HCT116 (cell line): ENCODE data around the gene ALKBH4. TPM values are rescaled to one million over a fixed set of nuclear protein-coding genes. Genes with fewer than 3 reads are reported as not detected.
"Not testable (repeated sequence)": the region's sequence is repeated elsewhere in the genome, so short reads cannot be mapped to it uniquely, and the experiment has no call there.

Experiments used
- ATAC-seq: fragments of 200-7000 bp; cut with Tn5 transposase; 2 replicates; pipeline ENCODE4 v1.9.1; 2020; ENCODE audit warnings: mild to moderate bottlenecking, moderate library complexity
- BruUV-seq: library from RNA; stranded (reverse); fragments of 400-500 nt; replicated peaks from 2 replicates; lab custom pipeline; 2021; lab: Mats Ljungman, UMichigan
- CTCF ChIA-PET: fragments of 300-600 bp; sonication (Branson Sonifier 250); formaldehyde crosslinking; loops from one replicate; lab custom pipeline; 2021; ENCODE audit warnings: antibody characterized with exemption; lab: Charles Lee
- POLR2A ChIA-PET: fragments of 300-600, 350-600 bp; sonication (Branson Sonifier 250); formaldehyde crosslinking; loops from one replicate; lab custom pipeline; 2021; ENCODE audit warnings: antibody characterized with exemption; lab: Charles Lee
- RAD21 ChIA-PET, 2 experiments: fragments of 300-600 bp; sonication (Branson Sonifier 250); formaldehyde crosslinking; loops; one replicate each; lab custom pipeline; 2023; ENCODE audit warnings: low total read pairs in 2 of 2; ENCODE audit not compliant: uncharacterized antibody in 2 of 2, unreplicated experiment in 2 of 2, low non-redundant PET in 1 of 2; lab: Charles Lee
- DNase-seq: peaks from one replicate; pipeline ENCODE4 v3.0.0-alpha.2; 2010; ENCODE audit warnings: low read depth, low spot score
- H2AFZ ChIP-seq: fragments of 200-600 bp; shearing (Covaris generic), sonication (generic); 2 replicates; pipeline ENCODE4 v1.6.1; 2017; ENCODE audit warnings: low read depth, mixed run types, mixed read lengths, antibody characterized with exemption, low read length; ENCODE audit not compliant: poor library complexity, severe bottlenecking
- H3K27ac ChIP-seq: 2 replicates; pipeline ENCODE4 v1.5.1; 2012; ENCODE audit warnings: low read depth, low read length
- H3K27me3 ChIP-seq: fragments of 200-600 bp; sonication (generic); 2 replicates; pipeline ENCODE4 v1.6.1; 2016; ENCODE audit warnings: mixed run types, low read length, mixed read lengths; ENCODE audit not compliant: insufficient read depth
- H3K36me3 ChIP-seq, 2 experiments: fragments of 200-500 bp in 1 of 2; fragments of 200-600 bp in 1 of 2; sonication (Bioruptor generic) in 1 of 2; sonication (generic) in 1 of 2; 2 replicates each; pipeline versions ENCODE4 v1.5.1 to v1.6.1; 2014 to 2016; ENCODE audit warnings: low read length in 2 of 2, inconsistent platforms in 1 of 2, mixed read lengths in 1 of 2, mixed run types in 1 of 2; ENCODE audit not compliant: insufficient read depth in 2 of 2, control insufficient read depth in 1 of 2
- H3K4me1 ChIP-seq, 2 experiments: fragments of 200-600 bp in 1 of 2; sonication (generic) in 1 of 2; 2 replicates each; pipeline versions ENCODE4 v1.5.1 to v1.6.1; 2012 to 2017; ENCODE audit warnings: low read length in 2 of 2, inconsistent platforms in 1 of 2, mild to moderate bottlenecking in 1 of 2, mixed read lengths in 1 of 2, mixed run types in 1 of 2, moderate library complexity in 1 of 2; ENCODE audit not compliant: insufficient read depth in 2 of 2, control insufficient read depth in 1 of 2
- H3K4me2 ChIP-seq: fragments of 200-600 bp; sonication (generic); 2 replicates; pipeline ENCODE4 v1.6.1; 2017; ENCODE audit warnings: mixed run types, low read length, mixed read lengths
- H3K4me3 ChIP-seq, 2 experiments: fragments of 200-600 bp in 1 of 2; sonication (generic) in 1 of 2; replicated peaks in 1 of 2; 2 replicates each; pipeline ENCODE4 v1.5.1; 2011 to 2016; ENCODE audit warnings: low read length in 2 of 2, control low read depth in 1 of 2, low read depth in 1 of 2, mild to moderate bottlenecking in 1 of 2, mixed read lengths in 1 of 2, mixed run types in 1 of 2
- H3K79me2 ChIP-seq: fragments of 200-600 bp; sonication (generic); 2 replicates; pipeline ENCODE4 v1.6.1; 2017; ENCODE audit warnings: mild to moderate bottlenecking, mixed run types, low read length, moderate library complexity, mixed read lengths; ENCODE audit not compliant: insufficient read depth
- H3K9ac ChIP-seq: fragments of 200-600 bp; sonication (generic); 2 replicates; pipeline ENCODE4 v1.6.1; 2016; ENCODE audit warnings: low read length, mixed read lengths
- H3K9me2 ChIP-seq: fragments of 200-600 bp; sonication (generic), shearing (Covaris generic); 2 replicates; pipeline ENCODE4 v1.6.1; 2017; ENCODE audit warnings: mixed run types, mild to moderate bottlenecking, moderate library complexity; ENCODE audit not compliant: insufficient read depth
- H3K9me3 ChIP-seq, 2 experiments: fragments of 200-500 bp in 1 of 2; fragments of 200-600 bp in 1 of 2; sonication (Bioruptor generic) in 1 of 2; sonication (generic) in 1 of 2; 2 replicates each; pipeline ENCODE4 v1.6.1; 2014 to 2017; ENCODE audit warnings: low read length in 2 of 2, mixed read lengths in 2 of 2, inconsistent platforms in 1 of 2, low read depth in 1 of 2, mild to moderate bottlenecking in 1 of 2, mixed run types in 1 of 2, moderate library complexity in 1 of 2; ENCODE audit not compliant: control insufficient read depth in 1 of 2, insufficient read depth in 1 of 2
- H4K20me1 ChIP-seq: fragments of 200-600 bp; sonication (generic), shearing (Covaris generic); 2 replicates; pipeline ENCODE4 v1.6.1; 2017; ENCODE audit warnings: mixed run types, mild to moderate bottlenecking, moderate library complexity; ENCODE audit not compliant: insufficient read depth
- POLR2AphosphoS5 ChIP-seq: IDR thresholded peaks from 2 replicates; pipeline ENCODE4 v1.6.1; 2011; ENCODE audit warnings: mild to moderate bottlenecking, low read depth, low read length, moderate library complexity
- YY1 ChIP-seq: IDR thresholded peaks from 2 replicates; pipeline ENCODE4 v1.6.1; 2011; ENCODE audit warnings: low read length, low read depth, moderate library complexity, mild to moderate bottlenecking; ENCODE audit not compliant: insufficient replicate concordance; ENCODE audit errors: extremely low read depth
- intact Hi-C: fragments of 100-400 bp; cut with micrococcal nuclease; formaldehyde crosslinking; loops from 2 replicates; pipeline ENCODE4 v1.10.0; 2022
- total RNA-seq: library from RNA; stranded (reverse); gene quantifications from one replicate; pipeline ENCODE4 v1.2.1, GENCODE V29; 2021; ENCODE audit not compliant: unreplicated experiment
- TF ChIP-seq, protein P1 (sequence below), 3 experiments: fragments of 200-600 bp in 1 of 3; sonication (generic) in 1 of 3; IDR thresholded peaks in 2 of 3; conservative IDR thresholded peaks in 1 of 3; 2 replicates each; pipeline ENCODE4 v1.5.1; 2012 to 2017; ENCODE audit warnings: low read depth in 2 of 3, low read length in 2 of 3, antibody characterized with exemption in 1 of 3, borderline replicate concordance in 1 of 3, control low read depth in 1 of 3, mild to moderate bottlenecking in 1 of 3, mixed read lengths in 1 of 3, mixed run types in 1 of 3, moderate library complexity in 1 of 3; ENCODE audit not compliant: insufficient read depth in 1 of 3

Gene ALKBH4
- total RNA-seq, 1 experiment from 2014 or later: 14.9 TPM

- H2AFZ ChIP-seq, RAD21 ChIA-PET, H3K4me1 ChIP-seq, CTCF ChIA-PET, H3K27ac ChIP-seq, H3K9me3 ChIP-seq, H3K27me3 ChIP-seq, H3K9me2 ChIP-seq, H3K36me3 ChIP-seq, H4K20me1 ChIP-seq, intact Hi-C loops, POLR2A ChIA-PET, H3K79me2 ChIP-seq: not testable (repeated sequence)
- ATAC-seq (peak; percentile 89), DNase-seq (peak; percentile 67)
- TSS peak; percentile 79 for BruUV-seq
- H3K4me3 ChIP-seq: peak within 1 kb of the TSS; percentile 43 to 51; a peak in 3 of 4 replicates
- 0 out of 2 replicates have a peak within 1 kb of the TSS, but pooled peaks have one; percentile 27 for H3K4me2 ChIP-seq
- TF ChIP-seq YY1: peak; percentile 42
- TF ChIP-seq POLR2AphosphoS5: peak; percentile 57
- TF ChIP-seq, protein P1, sequence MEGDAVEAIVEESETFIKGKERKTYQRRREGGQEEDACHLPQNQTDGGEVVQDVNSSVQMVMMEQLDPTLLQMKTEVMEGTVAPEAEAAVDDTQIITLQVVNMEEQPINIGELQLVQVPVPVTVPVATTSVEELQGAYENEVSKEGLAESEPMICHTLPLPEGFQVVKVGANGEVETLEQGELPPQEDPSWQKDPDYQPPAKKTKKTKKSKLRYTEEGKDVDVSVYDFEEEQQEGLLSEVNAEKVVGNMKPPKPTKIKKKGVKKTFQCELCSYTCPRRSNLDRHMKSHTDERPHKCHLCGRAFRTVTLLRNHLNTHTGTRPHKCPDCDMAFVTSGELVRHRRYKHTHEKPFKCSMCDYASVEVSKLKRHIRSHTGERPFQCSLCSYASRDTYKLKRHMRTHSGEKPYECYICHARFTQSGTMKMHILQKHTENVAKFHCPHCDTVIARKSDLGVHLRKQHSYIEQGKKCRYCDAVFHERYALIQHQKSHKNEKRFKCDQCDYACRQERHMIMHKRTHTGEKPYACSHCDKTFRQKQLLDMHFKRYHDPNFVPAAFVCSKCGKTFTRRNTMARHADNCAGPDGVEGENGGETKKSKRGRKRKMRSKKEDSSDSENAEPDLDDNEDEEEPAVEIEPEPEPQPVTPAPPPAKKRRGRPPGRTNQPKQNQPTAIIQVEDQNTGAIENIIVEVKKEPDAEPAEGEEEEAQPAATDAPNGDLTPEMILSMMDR (IDR thresholded peaks at IDR 0.05 in 2 of 3, conservative IDR thresholded peaks at IDR 0.05 in 1 of 3; ENCODE audit: borderline replicate concordance in 1 of 3, insufficient read depth in 1 of 3, low read depth in 2 of 3, low read length in 2 of 3): peak in 2 of 3 experiments; percentile 36 to 44; a peak in 4 of 6 replicates
- peak within 1 kb of the TSS; percentile 51; the same call in 1 of the 2 replicates for H3K9ac ChIP-seq
These were observed 13.9 kb upstream of the ALKBH4 start, which contains the start of gene POLR2J for GRCh38 chr7:102478314-102479208. Gene POLR2J, minus strand, starts transcription at chr7:102478922. Its CDS starts 62 bp downstream, at chr7:102478860.

DNA sequence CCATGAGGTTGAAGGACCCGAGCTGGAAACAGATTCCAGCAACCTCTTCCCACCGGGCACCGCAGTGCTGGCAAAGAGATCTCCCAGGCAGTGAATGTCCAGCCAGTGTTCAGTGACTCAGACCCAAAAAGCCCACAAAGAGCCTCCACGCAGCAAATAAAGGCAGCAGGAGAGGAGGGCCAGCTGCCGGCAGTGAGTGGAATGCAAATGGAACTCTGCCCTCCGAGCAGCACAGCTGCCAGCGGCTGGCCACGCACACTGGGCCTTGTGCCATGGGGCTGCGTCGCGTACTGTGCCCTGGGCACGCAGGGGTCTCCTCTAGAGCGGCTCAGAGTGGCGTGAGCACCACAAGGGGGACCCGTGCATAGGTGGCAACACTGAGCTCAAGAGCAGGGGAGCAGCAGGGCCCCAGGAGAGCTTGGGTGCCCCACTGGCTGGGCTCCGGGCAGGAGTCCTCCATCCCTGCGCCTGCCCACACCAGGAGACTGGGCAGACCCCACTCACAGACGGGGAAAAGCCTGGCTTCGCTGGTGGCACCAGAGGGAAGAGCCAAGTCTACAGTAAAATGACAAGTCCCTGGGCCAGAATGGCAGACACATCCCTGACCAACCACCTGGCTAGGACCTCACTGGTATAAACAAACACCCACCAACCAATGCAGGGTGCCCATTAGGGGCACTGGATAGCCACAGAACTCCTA, 10.2 kb upstream of the ALKBH4 start:
- CTCF ChIA-PET, intact Hi-C loops, H3K9ac ChIP-seq, DNase-seq, RAD21 ChIA-PET, H3K4me1 ChIP-seq, H3K9me3 ChIP-seq, H2AFZ ChIP-seq, H4K20me1 ChIP-seq, H3K36me3 ChIP-seq, H3K4me2 ChIP-seq, H3K4me3 ChIP-seq, H3K27ac ChIP-seq, H3K27me3 ChIP-seq, H3K79me2 ChIP-seq, POLR2A ChIA-PET, H3K9me2 ChIP-seq, ATAC-seq, BruUV-seq: not testable (repeated sequence)

GRCh38 chr7:102474116-102474515, 9.5 kb upstream of the ALKBH4 start:
- CTCF ChIA-PET, H3K27me3 ChIP-seq, H3K4me1 ChIP-seq, H3K9ac ChIP-seq, H3K4me2 ChIP-seq, H2AFZ ChIP-seq, H3K9me2 ChIP-seq, intact Hi-C loops, H3K27ac ChIP-seq, H3K4me3 ChIP-seq, H3K9me3 ChIP-seq, H3K36me3 ChIP-seq, RAD21 ChIA-PET, BruUV-seq, POLR2A ChIA-PET, H4K20me1 ChIP-seq, ATAC-seq, DNase-seq, H3K79me2 ChIP-seq: not testable (repeated sequence)
